HUDEP-2 (cell line): Measurements from ENCODE around the gene KDM8.
"Not testable (repeated sequence)": the region's sequence is repeated elsewhere in the genome, so short reads cannot be mapped to it uniquely, and the experiment has no call there.

Experiments
- DNase-seq, 76 experiments: peaks; one replicate each; lab custom pipeline; 2025; ENCODE audit not compliant: unreplicated experiment in 76 of 76; lab: John Stamatoyannopoulos, UW

Gene KDM8

DNA sequence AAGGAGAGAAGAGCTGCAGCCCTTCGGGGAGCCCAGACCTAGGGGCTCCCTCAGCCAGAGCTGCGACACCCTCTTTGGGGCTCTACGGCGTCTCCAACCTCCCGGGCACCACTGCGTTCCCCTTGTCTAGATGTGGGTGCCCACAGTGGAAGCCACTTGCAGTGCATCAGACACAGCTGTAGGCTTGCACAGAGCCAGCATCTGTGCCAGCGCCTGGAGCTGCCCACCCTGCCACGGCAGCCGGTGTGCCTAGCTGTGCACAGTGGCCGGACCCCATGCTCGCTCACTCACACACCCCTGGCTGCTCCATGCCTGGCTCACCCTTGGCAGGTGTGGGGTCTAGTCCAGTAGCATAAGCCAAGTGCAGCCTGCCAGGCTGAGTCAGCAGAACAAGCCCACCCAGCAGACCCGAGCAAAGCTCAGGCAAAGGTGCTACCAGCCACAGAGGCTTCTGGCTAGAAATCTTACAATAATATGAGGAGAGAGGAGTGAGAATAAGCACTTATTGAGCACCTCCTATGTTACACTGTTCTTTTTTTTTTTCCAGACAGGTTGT, 12.9 kb upstream of the KDM8 start:
- no peak for DNase-seq

DNA sequence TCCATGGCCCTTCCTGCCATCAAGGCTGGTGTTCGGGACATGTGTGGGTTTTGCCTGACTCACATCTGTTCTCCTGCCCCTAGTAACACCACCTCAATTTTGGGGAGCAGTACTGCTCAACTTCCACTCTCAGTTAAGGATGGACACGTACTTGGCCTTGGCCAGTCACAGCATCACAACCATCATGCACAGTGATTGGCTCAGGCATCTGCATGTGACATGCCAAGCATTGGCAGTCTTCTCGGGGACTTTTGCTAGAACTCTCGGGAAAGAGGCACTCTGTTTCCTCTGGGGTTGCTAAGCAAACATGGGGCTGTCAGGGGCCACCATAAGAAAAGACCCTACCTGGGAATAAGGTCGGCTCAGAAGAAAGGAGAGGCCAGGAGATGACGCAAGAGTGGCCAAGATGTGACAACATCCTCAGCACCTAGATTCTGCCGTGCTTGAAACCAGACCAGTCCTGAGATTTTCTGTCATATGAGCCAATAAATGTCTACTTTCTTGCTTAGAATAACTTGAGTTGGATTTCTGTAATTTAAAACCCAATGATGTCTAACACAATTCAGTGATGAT, 11.9 kb upstream of the KDM8 start:
- DNase-seq, result no peak

DNA sequence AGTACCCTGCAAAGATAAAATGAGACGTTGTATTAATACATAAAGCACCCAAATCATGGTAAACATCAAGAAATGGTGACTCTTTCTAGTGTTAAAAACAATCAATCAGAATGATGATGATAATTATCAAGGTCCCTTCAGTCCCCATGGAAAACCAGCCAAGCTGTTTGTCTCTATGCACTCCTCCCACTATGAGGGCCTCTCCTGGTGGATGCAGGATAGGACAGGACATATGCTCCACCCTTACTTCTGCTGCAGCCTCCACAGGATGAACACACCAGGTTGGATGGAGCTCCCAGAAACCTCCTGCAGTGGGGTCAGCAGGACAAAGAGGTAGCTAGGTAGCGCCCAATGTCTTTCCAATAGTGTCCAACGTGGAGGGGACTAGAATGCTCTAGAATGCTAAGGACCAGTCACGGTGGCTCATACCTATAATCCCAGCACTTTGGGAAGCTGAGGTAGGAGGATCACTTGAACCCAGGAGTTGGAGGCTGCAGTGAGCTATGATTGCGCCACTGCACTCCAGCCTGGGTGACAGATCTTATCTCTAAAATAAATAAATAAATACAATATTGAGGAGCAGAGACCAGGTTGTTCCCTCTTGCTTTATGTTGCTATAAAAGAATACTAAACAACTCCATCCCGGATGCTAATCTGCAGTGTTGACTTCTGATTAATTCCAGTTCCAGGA, 9.9 kb upstream of the KDM8 start:
- no peak for DNase-seq

DNA sequence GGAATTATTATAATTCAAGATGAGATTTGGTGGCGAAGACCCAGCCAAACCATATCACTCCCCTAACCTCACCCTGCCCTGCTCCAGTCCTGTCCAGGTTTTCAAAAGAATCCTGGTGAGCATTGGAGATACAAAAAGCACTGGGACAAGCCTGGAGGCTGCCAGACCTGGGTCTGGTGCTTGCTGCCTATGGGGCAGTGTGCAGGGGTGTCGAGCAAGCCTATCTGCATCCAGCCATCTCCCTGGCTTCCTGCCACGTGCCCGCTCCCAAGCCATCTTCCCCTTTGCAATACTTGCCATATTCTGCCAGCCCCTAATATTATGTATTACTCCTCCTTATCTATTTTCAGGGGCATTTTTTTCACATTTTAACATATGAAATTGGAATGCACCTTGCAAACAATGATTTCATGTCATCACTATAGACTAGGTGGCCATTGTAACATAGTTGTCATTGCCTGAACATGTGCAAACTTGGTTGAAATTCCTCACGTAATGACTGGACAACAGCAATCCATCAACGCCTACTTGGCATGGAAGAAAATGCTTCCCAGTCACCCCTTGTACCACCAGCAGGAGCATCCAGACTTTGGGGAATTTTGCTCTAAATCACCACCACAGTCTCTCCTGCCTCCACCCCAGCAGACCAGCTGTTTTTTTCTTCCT, 8.1 kb upstream of the KDM8 start:
- DNase-seq, result peak in 13 of 76 experiments; percentile 1 to 33 (median 9)

DNA sequence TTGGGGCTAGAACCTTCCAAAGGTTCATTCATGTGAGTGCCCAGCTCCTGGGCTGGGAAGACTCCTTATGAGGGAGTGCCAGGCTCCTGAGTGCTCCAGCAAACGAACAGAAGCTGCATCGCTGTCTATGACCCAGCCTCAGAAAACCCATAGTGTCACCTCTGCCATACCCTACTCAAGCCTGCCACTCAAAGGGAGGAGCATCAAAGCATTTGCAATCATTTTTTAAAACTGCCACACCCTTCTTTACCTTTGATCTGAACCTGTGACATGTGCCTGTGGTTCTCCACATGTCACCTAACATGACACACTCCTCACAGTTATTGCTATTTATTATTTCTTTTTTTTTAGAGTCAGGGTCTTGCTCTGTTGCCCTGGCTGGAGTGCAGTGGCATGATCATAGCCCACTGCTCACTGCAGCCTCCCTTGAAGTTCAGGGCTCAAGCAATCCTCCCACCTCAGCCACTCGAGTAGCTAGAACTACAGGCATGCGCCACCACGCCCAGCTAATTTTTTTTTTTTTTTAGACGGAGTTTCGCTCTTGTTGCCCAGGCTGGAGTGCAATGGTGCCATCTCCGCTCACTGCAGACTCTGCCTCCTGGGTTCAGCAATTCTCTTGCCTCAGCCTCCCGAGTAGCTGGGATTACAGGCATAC, 7.3 kb upstream of the KDM8 start:
- no peak for DNase-seq

DNA sequence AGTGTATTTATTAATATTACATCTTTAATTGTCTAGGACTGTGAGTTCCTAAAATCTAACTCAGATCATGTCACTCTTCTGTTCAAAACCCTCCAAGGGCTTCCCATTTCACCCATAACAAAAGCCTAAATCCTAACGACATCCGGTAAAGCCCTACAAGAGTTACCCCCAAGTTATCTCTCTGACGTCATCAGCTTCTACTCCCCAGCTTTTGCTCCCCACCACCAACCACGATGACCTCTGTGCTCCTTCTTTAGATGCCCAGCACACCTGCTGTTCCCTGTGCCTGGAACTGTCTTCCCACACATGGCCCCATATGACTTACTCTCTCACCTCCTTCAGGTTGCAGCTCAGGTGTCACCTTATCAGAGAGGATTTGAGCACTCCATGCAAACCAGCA, 6.3 kb upstream of the KDM8 start:
- no peak for DNase-seq

DNA sequence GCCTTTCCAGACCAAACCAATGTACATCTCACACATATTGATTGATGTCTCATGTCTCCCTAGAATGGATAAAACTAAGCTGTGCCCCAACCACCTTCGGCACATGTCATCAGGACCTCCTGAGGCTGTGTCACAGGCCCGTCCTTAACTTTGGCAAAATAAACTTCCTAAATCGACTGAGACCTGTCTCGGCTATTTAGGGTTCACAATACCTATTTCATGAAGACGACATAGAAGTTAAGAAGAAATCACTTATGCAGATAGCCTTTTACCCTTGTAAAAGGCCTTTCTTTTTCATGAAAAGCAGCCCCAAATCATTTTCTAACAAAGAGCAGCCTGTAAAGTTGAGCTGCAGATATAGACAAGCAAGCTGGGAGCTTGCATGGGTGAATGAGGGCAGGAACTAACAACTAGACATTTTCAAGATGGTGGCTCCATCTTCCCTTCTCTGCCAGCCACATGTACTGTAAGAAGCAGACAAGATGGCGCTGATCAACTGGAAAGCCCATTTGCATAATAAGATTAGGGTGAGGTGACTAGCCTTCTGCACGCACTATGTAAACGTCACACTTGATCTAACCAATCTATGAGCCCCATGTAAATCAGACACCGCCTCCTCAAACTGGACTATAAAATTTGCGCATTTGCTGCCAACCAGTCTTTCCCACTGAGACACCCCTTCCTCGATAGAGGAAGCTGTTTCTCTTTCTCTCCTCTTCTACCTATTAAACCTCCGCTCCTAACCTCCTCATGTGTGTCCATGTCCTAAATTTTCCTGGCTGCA, 4.7 kb upstream of the KDM8 start:
- no peak for DNase-seq

DNA sequence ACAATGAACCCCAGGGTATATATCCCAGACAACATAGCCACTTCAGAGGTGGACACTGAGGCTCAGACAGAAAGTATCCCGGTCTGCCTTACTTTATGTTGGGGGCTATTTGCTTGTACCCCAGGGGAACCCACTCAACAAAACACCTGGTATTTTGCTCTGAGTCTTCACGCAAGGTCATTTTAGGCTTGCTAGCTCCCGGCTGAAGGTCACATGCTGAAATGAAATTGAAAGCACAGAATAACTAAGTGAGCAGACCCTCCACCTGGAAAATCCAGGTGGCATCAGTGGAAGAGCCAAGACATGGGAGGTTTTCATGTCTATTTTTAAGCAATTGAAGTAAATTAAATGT, 4.1 kb upstream of the KDM8 start:
- DNase-seq, result no peak

DNA sequence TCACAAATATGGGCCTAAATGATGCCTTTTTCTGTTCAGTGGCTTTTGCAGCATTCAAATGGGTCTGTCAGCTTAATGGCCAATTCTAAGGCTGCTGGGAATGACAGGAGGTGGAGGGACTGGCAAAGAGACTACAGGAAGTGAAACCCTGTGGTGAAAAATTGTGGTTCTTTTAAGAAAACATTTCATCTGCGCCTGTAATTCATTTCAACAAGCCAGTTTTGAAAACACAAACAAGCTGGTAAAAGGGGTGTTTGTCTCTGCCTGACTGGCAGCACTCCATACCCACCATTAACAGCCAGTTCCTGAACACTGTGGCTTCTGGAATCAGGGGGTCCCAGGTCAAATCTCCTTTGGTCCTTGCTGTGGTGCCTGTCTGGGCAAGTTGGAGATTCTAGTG, 3.6 kb upstream of the KDM8 start:
- no peak for DNase-seq

DNA sequence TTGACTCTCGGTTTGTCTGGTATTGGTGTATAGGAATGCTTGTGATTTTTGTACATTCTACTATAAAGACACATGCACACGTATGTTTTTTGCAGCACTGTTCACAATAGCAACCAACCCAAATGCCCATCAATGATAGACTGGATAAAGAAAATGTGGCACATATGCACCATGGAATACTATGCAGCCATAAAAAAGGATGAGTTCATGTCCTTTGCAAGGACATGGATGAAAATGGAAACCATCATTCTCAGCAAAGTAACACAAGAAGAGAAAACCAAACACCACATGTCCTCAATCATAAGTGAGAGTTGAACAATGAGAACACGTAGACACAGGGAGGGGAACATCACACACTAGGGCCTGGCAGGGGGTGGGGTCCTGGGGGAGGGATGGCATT, 2.4 kb upstream of the KDM8 start:
- not testable (repeated sequence) for DNase-seq

DNA sequence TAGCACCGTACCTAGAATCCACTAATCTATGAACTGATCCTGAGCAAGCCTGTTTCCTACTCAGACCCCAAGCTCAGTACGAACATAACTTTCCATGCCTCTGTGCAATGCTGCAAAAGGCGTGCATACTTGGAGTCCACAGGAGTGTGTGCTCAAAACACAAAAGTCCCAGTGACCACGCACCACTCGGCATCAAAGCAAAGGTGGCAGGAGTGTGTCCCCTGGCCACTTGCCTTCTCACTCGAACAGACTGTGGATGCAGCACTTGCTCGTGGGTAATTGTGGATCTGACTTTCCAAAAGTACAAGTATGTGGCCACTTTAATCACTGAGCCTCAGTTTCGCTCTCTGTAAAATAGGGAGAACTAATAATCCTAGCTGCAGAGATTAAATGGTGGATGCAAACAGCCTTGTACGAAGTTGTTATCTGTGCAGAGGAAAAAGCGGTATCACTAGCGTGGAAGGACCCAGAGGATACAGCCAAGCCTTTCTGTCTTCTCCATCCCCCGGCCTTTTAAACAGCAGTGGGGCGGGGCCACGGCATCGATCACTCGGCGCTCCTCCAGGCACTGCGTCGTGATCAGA, 311 bp upstream of the KDM8 start:
- peak in 29 of 76 experiments; percentile 57 to 93 (median 87) for DNase-seq

DNA sequence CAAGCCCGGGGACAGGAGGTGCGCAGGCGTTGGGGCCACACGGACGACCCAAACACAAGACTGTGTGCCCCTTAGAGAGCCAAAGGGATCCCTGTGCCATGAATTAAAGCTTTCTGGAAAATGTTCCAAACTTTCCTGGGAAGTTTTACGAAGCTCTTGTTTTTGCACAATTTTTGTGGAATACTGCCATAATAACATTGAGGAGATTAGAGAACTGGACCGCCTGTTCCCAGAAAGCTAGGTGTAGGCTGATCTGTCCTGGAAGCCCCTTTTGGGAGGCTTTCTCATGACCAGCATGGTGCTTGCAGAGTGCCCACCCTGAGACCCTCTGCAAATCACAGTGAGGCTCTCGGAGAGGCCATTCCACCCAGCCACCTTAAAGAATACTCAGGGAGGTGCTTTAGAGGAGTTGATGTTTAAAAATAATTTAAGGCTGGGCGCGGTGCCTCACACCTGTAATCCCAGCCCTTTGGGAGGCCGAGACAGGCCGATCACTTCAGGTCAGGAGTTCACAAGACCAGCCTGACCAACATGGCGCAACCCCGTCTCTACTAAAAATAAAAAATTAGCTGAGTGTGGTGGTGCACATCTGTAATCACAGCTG, 1.1 kb downstream of the KDM8 start:
- peak in 1 of 76 experiments; percentile 25 for DNase-seq

DNA sequence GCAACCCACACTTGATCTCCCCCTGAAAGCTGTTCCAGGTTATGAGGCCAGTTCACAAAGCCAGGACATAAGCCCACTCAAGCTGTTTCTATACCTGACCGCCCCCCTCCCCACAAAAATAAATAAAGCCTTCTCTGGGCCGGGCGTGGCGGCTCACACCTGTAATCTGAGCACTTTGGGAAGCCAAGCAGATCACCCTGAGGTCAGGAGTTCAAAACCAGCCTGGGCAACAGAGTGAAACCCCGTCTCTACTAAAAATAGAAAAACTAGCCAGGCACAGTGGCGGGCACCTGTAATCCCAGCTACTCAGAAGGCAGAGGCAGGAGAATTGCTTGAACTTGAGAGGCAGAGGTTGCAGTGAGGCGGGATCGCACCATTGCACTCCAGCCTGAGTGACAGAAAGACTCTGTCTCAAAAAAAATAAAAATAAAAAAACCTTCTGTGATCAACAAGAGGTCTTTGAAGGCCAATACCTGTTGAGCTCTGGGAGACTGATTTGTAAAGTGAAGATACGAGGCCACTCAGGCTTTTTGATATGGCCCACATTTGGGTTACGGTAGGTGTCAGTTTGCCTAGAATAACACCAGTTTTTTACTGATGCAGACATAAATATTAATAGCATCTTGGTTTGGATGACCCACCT, 2.2 kb downstream of the KDM8 start:
- no peak for DNase-seq

DNA sequence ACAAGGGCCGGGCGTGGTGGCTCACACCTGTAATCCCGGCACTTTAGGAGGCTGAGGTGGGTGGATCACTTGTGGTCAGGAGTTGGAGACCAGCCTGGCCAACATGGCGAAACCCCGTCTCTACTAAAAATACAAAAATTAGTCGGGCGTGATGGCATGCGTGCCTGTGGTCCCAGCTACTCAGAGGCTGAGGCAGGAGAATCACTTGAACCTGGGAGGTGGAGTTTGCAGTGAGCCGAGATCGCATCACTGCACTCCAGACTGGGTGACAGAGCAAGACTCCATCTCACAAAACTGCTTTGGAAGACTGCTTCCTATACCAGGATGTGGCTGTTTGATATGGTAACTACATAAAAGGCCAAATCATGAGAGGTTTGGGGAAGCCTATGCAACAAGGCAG, 3.8 kb downstream of the KDM8 start:
- DNase-seq, result not testable (repeated sequence)

DNA sequence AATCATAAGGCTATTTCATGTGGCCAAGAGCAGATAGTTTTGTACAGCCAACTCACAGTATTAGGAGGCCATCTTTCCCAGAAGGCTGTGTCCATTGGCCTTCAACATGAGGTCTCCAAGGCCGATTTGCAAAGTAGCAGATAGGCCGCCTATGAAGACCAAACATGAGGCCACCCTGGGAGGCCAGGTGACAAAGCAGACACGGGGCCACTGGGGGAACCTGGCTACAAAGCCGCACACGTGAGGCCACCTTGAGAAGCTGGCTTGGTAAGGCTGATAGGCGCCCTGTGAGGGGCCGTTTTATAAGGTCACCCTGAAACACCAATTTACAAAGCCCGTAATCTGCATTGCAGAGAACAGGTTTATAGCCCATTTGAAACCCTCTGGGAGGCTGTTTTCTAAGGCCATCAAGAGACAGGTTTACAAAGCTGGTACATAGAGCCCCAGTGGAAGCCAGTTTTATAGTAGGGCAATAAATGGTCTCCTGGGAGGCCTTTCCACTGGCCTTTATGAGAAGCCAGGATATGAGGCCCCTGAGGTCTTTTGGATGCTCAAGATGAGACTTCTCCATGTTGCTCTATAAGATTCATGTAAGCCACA, 4.9 kb downstream of the KDM8 start:
- DNase-seq, result no peak

DNA sequence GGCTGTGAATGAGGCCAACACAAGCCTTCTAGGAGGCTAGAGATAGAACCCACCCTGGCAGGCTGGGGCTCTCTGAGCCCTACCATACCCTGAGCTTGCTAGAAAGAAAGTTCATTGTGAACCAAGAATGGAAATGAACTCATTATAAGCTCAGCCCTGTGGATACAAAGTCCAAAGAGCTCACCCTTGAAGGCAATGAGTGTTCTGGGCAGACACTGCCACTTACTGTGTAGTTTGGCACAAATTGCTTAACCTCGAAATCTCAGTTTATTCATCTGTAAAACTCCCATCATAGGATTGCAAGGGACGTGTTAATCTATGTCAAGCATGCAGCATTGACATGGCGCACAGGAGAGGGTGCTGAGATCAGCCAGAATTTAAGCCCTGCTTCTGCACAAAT, 5.5 kb downstream of the KDM8 start:
- DNase-seq, result no peak

DNA sequence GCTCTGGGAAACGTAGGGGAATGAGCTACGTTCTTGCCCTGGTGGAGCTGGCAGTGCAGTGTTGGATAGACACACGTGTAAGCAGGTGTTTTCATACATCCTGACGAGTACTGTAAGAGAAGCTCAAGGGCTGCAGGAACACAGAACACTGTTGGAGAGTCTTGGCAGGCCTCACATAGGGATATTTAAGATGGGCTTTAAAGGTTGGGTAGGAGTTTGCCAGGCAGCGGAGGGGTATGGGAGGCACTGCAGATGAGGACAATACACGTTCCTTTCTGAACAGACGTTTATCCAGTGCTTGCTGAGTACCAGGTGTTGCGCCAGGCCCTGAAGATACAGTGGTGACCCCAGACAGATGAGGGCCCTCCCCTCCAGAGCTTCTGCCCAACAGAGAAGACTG, 6.3 kb downstream of the KDM8 start:
- no peak for DNase-seq

DNA sequence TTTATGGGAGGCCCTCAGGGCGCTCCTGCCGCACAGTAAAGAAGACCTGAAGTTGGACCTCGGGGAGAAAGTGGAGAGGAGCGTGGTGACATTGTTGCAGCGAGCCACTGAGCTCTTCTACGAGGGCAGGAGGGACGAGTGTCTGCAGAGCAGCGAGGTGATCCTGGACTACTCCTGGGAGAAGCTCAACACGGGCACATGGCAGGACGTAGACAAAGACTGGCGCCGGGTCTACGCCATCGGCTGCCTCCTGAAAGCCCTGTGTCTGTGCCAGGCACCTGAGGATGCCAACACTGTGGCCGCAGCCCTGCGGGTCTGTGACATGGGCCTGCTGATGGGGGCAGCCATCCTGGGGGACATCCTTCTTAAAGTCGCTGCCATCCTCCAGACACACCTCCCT, 6.8 kb downstream of the KDM8 start:
- DNase-seq, result no peak

DNA sequence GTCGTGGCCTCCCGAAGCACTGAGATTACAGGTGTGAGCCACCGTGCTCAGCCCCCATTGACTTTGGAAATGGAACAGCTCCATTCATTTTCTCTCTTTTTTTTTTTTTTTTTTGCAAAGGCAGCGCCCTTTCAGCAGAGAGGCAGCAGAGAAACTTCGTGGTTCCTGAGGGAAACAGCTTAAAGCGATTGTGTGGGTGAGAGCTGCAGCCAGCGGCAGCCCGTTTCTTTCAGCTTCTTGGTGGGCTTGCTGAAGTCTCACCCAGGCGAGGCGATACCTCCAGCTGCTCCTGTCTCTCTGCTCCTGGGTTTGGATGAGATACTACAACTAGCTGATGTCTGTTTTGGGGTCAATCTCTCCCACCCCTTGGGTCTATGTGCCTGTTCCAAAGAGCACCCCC, 7.7 kb downstream of the KDM8 start:
- no peak for DNase-seq
